Measurements from ENCODE around the gene DDTL.
"Not testable (repeated sequence)": the region's sequence is repeated elsewhere in the genome, so short reads cannot be mapped to it uniquely, and the experiment has no call there.

DNA sequence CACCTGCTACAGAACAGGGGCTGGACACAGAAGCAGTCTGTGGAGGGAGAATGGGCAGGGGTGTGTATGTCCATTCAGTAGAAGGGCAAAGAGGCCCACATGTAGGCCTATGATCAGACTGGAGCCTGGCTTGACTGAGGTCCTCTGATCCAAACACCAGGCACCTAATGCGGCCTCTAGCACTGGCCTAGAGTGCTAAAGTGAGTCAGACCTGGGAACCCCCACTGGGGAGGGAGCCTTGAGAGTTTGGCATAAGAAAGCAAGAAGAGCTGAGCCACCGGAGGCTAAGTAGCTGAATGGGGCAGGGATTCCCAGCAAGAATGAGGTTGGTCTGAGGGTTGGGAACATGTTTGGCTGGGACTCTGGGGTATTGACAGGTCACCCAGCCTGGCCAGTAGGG lies 15.3 kb upstream of the DDTL start:
- not testable (repeated sequence) for TF ChIP-seq RCOR1 (IDR thresholded peaks at IDR 0.05; ENCODE audit: borderline replicate concordance in 1 of 2, low read depth in 2 of 2, low read length in 2 of 2); TAF15 (IDR thresholded peaks at IDR 0.05; ENCODE audit: low read depth, low read length); CTCF (IDR thresholded peaks at IDR 0.05 in 2 of 3, conservative IDR thresholded peaks at IDR 0.05 in 1 of 3; ENCODE audit: insufficient read depth in 2 of 3, low read depth in 1 of 3, low read length in 3 of 3); ZBTB40 (IDR thresholded peaks at IDR 0.05); ZBTB40 (CRISPR knock-in tag; IDR thresholded peaks at IDR 0.05); ZNF12 (CRISPR knock-in tag; IDR thresholded peaks at IDR 0.05); KLF1 (tag; IDR thresholded peaks at IDR 0.05); SP2 (IDR thresholded peaks at IDR 0.05; ENCODE audit: extremely low read depth, low read depth, low read length, poor library complexity, severe bottlenecking); TAF9B (IDR thresholded peaks at IDR 0.05; ENCODE audit: partially characterized antibody); NFXL1 (CRISPR knock-in tag; IDR thresholded peaks at IDR 0.05)
- TF ChIP-seq, protein P1, sequence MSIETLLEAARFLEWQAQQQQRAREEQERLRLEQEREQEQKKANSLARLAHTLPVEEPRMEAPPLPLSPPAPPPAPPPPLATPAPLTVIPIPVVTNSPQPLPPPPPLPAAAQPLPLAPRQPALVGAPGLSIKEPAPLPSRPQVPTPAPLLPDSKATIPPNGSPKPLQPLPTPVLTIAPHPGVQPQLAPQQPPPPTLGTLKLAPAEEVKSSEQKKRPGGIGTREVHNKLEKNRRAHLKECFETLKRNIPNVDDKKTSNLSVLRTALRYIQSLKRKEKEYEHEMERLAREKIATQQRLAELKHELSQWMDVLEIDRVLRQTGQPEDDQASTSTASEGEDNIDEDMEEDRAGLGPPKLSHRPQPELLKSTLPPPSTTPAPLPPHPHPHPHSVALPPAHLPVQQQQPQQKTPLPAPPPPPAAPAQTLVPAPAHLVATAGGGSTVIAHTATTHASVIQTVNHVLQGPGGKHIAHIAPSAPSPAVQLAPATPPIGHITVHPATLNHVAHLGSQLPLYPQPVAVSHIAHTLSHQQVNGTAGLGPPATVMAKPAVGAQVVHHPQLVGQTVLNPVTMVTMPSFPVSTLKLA (conservative IDR thresholded peaks at IDR 0.05), result not testable (repeated sequence)
